B cell (primary cell): ENCODE results near the gene MED17. TPM values are rescaled to one million over a fixed set of nuclear protein-coding genes. Genes with fewer than 3 reads are reported as not detected.

Source experiments
- ATAC-seq: fragments of 200-7000 bp; cut with Tn5 transposase; one replicate; pipeline ENCODE4 v1.10.0; 2021; ENCODE audit warnings: low read depth, mild to moderate bottlenecking, moderate number of reproducible peaks, moderate library complexity
- CTCF ChIA-PET: fragments of 350-600 bp; sonication (Branson Sonifier 250); formaldehyde crosslinking; loops from one replicate; lab custom pipeline; 2021; ENCODE audit warnings: antibody characterized with exemption, inconsistent platforms; lab: Charles Lee
- POLR2A ChIA-PET: fragments of 350-600 bp; sonication (Branson Sonifier 250); formaldehyde crosslinking; loops from one replicate; lab custom pipeline; 2021; ENCODE audit warnings: antibody characterized with exemption; lab: Charles Lee
- DNase-seq: peaks from one replicate; pipeline ENCODE4 v3.0.0; 2013
- H2AFZ ChIP-seq: 2 replicates; pipeline ENCODE4 v1.6.1; 2012; ENCODE audit warnings: mild to moderate bottlenecking, low read depth, low read length; ENCODE audit not compliant: insufficient read depth, poor library complexity, severe bottlenecking
- H3K27ac ChIP-seq, 2 donors: 1 replicate in 1 of 2; 2 replicates in 1 of 2; pipeline ENCODE4 v1.5.1; 2012 to 2013; ENCODE audit warnings: low read length in 2 of 2, mild to moderate bottlenecking in 2 of 2, moderate library complexity in 1 of 2
- H3K27me3 ChIP-seq, 4 experiments: fragments of 200-600 bp in 1 of 4; sonication (generic) in 1 of 4; replicated peaks in 1 of 4; 1 replicate in 2 of 4; 2 replicates in 2 of 4; pipeline versions ENCODE4 v1.6.1 to v1.7.0; 2013 to 2016; ENCODE audit warnings: low read length in 3 of 4, mild to moderate bottlenecking in 2 of 4, mixed read lengths in 1 of 4, moderate library complexity in 1 of 4; ENCODE audit not compliant: insufficient read depth in 4 of 4, control insufficient read depth in 3 of 4; ENCODE audit errors: control extremely low read depth in 1 of 4
- H3K36me3 ChIP-seq, 2 experiments: replicated peaks in 1 of 2; 1 replicate in 1 of 2; 2 replicates in 1 of 2; pipeline versions ENCODE4 v1.6.1 to v1.7.1; 2013; ENCODE audit warnings: low read length in 1 of 2; ENCODE audit not compliant: insufficient read depth in 2 of 2, control insufficient read depth in 1 of 2; ENCODE audit errors: control extremely low read depth in 1 of 2, extremely low read depth in 1 of 2
- H3K4me1 ChIP-seq, 2 donors: fragments of 200-600 bp in 1 of 2; sonication (generic) in 1 of 2; 1 replicate in 1 of 2; 2 replicates in 1 of 2; pipeline versions ENCODE4 v1.5.1 to v1.6.1; 2013 to 2017; ENCODE audit warnings: low read length in 2 of 2; ENCODE audit not compliant: control insufficient read depth in 2 of 2, insufficient read depth in 2 of 2
- H3K4me2 ChIP-seq: replicated peaks from 2 replicates; pipeline ENCODE3; 2012; ENCODE audit warnings: mild to moderate bottlenecking, low read depth, low read length; ENCODE audit not compliant: poor library complexity, severe bottlenecking
- H3K4me3 ChIP-seq, 5 experiments: fragments of 200-600 bp in 1 of 5; sonication (generic) in 1 of 5; 1 replicate in 3 of 5; 2 replicates in 2 of 5; pipeline versions ENCODE4 v1.5.1 to v1.7.0; 2011 to 2016; ENCODE audit warnings: low read length in 4 of 5, mild to moderate bottlenecking in 4 of 5, low read depth in 2 of 5, control low read depth in 1 of 5, moderate library complexity in 1 of 5; ENCODE audit not compliant: insufficient read depth in 1 of 5; ENCODE audit errors: control extremely low read depth in 1 of 5, extremely low read depth in 1 of 5
- H3K79me2 ChIP-seq: fragments of 200-600 bp; sonication (generic); one replicate; pipeline ENCODE4 v1.6.0; 2016; ENCODE audit warnings: low read length; ENCODE audit not compliant: control insufficient read depth, insufficient read depth
- H3K9ac ChIP-seq: fragments of 200-600 bp; sonication (generic); 2 replicates; pipeline ENCODE4 v1.6.1; 2017; ENCODE audit warnings: mild to moderate bottlenecking, low read length, moderate library complexity
- H3K9me3 ChIP-seq, 3 donors: one replicate each; pipeline versions ENCODE4 v1.6.1 to v1.7.1; 2013; ENCODE audit warnings: low read length in 2 of 3; ENCODE audit not compliant: control insufficient read depth in 2 of 3, insufficient read depth in 1 of 3; ENCODE audit errors: control extremely low read depth in 1 of 3
- H4K20me1 ChIP-seq: 2 replicates; pipeline ENCODE4 v1.6.0; 2012; ENCODE audit warnings: mild to moderate bottlenecking, low read length; ENCODE audit not compliant: insufficient read depth, control insufficient read depth, poor library complexity, severe bottlenecking
- H3K27ac Mint-ChIP-seq: one replicate; pipeline ENCODE4 v1.8.0; 2021; ENCODE audit warnings: mixed read lengths
- H3K27me3 Mint-ChIP-seq: one replicate; pipeline ENCODE4 v1.8.0; 2021; ENCODE audit warnings: mixed read lengths
- H3K4me1 Mint-ChIP-seq: one replicate; pipeline ENCODE4 v1.8.0; 2021; ENCODE audit warnings: mixed read lengths
- H3K4me3 Mint-ChIP-seq: one replicate; pipeline ENCODE4 v1.8.0; 2021; ENCODE audit warnings: mixed read lengths
- H3K9me3 Mint-ChIP-seq: one replicate; pipeline ENCODE4 v1.8.0; 2022; ENCODE audit warnings: mixed read lengths; ENCODE audit not compliant: insufficient read depth
- CTCF ChIP-seq: fragments of 200-600 bp; IDR thresholded peaks from one replicate; pipeline ENCODE4 v1.8.0; 2022; ENCODE audit warnings: antibody characterized with exemption, mild to moderate bottlenecking
- EZH2 ChIP-seq: IDR thresholded peaks from 2 replicates; pipeline ENCODE4 v1.6.1; 2012; ENCODE audit warnings: borderline replicate concordance, low read depth, mild to moderate bottlenecking, moderate library complexity, low read length; ENCODE audit not compliant: insufficient read depth, poor library complexity, severe bottlenecking
- WGBS: methylation state at CpG from one replicate; pipeline ENCODE4 v1.1.5; 2013; ENCODE audit warnings: missing lambda C conversion rate; ENCODE audit not compliant: insufficient coverage; 5-methylcytosine and 5-hydroxymethylcytosine counted together
- intact Hi-C: fragments of 100-400 bp; cut with micrococcal nuclease; formaldehyde crosslinking; loops from one replicate; pipeline ENCODE4 v1.10.0; 2022
- polyA plus RNA-seq: library from polyadenylated mRNA; depleted of rRNA; stranded (reverse); fragments of >200 nt; gene quantifications from 2 replicates; pipeline ENCODE4 v1.2.3, GENCODE V29; 2012
- total RNA-seq, 2 donors: library from RNA; stranded (reverse); fragments of 120-200 nt in 1 of 2; gene quantifications; 1 replicate in 1 of 2; 2 replicates in 1 of 2; pipeline versions ENCODE4 v1.2.3 to v1.2.4, GENCODE V29; 2013 to 2022

MED17 gene
- total and polyA plus RNA-seq, 2 donors (not counting 1 experiment from before 2014, with no cell fraction given), result 26.1 to 78.1 TPM

- POLR2A ChIA-PET, result interaction anchor here (0.7 kb wide), 1 partner anchor 561 kb away, joined by 8 read pairs; no protein-coding TSS in a partner anchor
- CTCF ChIA-PET, result no interaction called here
- H3K27me3 Mint-ChIP-seq, result no peaks in the 10 kb centered on the region
Observed at GRCh38 chr11:93751001-93751400, 33.1 kb upstream of the MED17 start.

GRCh38 chr11:93753241-93753640 lies 30.8 kb upstream of the MED17 start:
- no CpG with 5 or more reads among the region's 2 CpGs for WGBS
- Histone ChIP-seq H3K27me3 (no peaks in the 10 kb centered on the region), H3K4me2 (no peak overlapping the region), H3K4me3 (no peak overlapping the region), H3K9me3 (peaks cover 0 to 4% (median 0%) of the 10 kb centered on the region in 3 donors), H4K20me1 (no peaks in the 10 kb centered on the region), H3K79me2 (no peaks in the 10 kb centered on the region), H3K9ac (no peak overlapping the region), H2AFZ (no peak overlapping the region), H3K36me3 (peaks cover 12 to 25% of the 10 kb centered on the region in 2 experiments), H3K27ac (no peak overlapping the region), H3K4me1 (no peaks in the 10 kb centered on the region)
- CTCF ChIA-PET, result no interaction called here
- intact Hi-C loops, result no loop called here
- no peaks in the 10 kb centered on the region for H3K4me1 Mint-ChIP-seq
- no peak for ATAC-seq
- no peaks in the 10 kb centered on the region for H3K27me3 Mint-ChIP-seq
- no peak for DNase-seq
- H3K4me3 Mint-ChIP-seq, result no peak overlapping the region
- POLR2A ChIA-PET, result no interaction called here
- H3K27ac Mint-ChIP-seq, result no peak overlapping the region
- TF ChIP-seq CTCF (no peak), EZH2 (no peak)
- H3K9me3 Mint-ChIP-seq, result no peaks in the 10 kb centered on the region

More at GRCh38 chr11:93751001-93751400, 33.1 kb upstream of the MED17 start:
- H3K79me2 ChIP-seq, result peaks cover 3% of the 10 kb centered on the region
- no peak for DNase-seq
- Mint-ChIP-seq H3K4me1 (peaks cover 2% of the 10 kb centered on the region), H3K9me3 (no peaks in the 10 kb centered on the region), H3K4me3 (no peak overlapping the region), H3K27ac (no peak overlapping the region)
- WGBS, result no CpG with 5 or more reads among the region's 1 CpG
- no peaks in the 10 kb centered on the region for H3K4me1 ChIP-seq
- peaks cover 10 to 20% of the 10 kb centered on the region in 2 experiments for H3K36me3 ChIP-seq
- H3K9me3 ChIP-seq, result no peaks in the 10 kb centered on the region
- TF ChIP-seq EZH2 (no peak), CTCF (no peak)
- no peak overlapping the region for H3K27ac ChIP-seq
- intact Hi-C loops, result no loop called here
- no peaks in the 10 kb centered on the region for H4K20me1 ChIP-seq
- H3K4me3 ChIP-seq, result no peak overlapping the region
- ATAC-seq, result no peak
- H3K4me2 ChIP-seq, result no peak overlapping the region
- H3K9ac ChIP-seq, result no peak overlapping the region
- H3K27me3 ChIP-seq, result no peaks in the 10 kb centered on the region
- no peak overlapping the region for H2AFZ ChIP-seq
